ENCODE data around the gene PTGER2.

- no peak for TF ChIP-seq POLR2AphosphoS5 (IDR thresholded peaks at IDR 0.05; ENCODE audit: low read depth, low read length)
- no peak for TF ChIP-seq POLR2A (IDR thresholded peaks at IDR 0.05; ENCODE audit: low read depth, low read length)
Measured at GRCh38 chr14:52369305-52369801, 55.2 kb downstream of the PTGER2 start.

Data from GM12892 (cell line).